Head of caudate nucleus (tissue), 42 donors: ENCODE data around the gene COPG1.
"Not testable (repeated sequence)": the region's sequence is repeated elsewhere in the genome, so short reads cannot be mapped to it uniquely, and the experiment has no call there.

Experiments used
- DNase-seq, 42 donors: peaks; one replicate each; pipeline versions ENCODE4 v3.0.0 to v3.0.0-alpha.2; 2020 to 2021; ENCODE audit warnings: mixed read lengths in 7 of 42
- intact Hi-C: fragments of 100-400 bp; cut with DNase I; formaldehyde crosslinking; loops from one replicate; pipeline ENCODE4 v1.15.0; 2022

The COPG1 gene

GRCh38 chr3:129238945-129239705 is 10.3 kb upstream of the COPG1 start:
- DNase-seq: no peak
- intact Hi-C loops: no loop called here

GRCh38 chr3:129239991-129240390 is 9.4 kb upstream of the COPG1 start:
- intact Hi-C loops: loop anchor here (10.0 kb wide), 1 partner anchor 265 kb away; no protein-coding TSS in a partner anchor
- no peak for DNase-seq

GRCh38 chr3:129240436-129240835 is 9.0 kb upstream of the COPG1 start:
- peak in 3 of 42 donors; percentile 9 to 44 (median 43) for DNase-seq
- intact Hi-C loops: loop anchor here (10.0 kb wide), 1 partner anchor 266 kb away; no protein-coding TSS in a partner anchor

- intact Hi-C loops: loop anchor here (5.0 to 10.0 kb wide), 3 partner anchors 63 to 270 kb away; partner anchors contain the start of gene CNBP
Measured at GRCh38 chr3:129245141-129245540, 4.3 kb upstream of the COPG1 start.

GRCh38 chr3:129245641-129246306 is 3.6 kb upstream of the COPG1 start:
- peak; percentile 38 to 86 (median 73) for DNase-seq
- intact Hi-C loops: loop anchor here (5.0 to 10.0 kb wide), 3 partner anchors 63 to 271 kb away; partner anchors contain the start of gene CNBP

More at GRCh38 chr3:129245141-129245540, 4.3 kb upstream of the COPG1 start:
- DNase-seq: no peak

- intact Hi-C loops: loop anchor here (5.0 to 10.0 kb wide), 3 partner anchors 64 to 272 kb away; partner anchors contain the start of gene CNBP
- no peak for DNase-seq
Measured at GRCh38 chr3:129246636-129247035, 2.8 kb upstream of the COPG1 start.

GRCh38 chr3:129248286-129248979 is 973 bp upstream of the COPG1 start:
- intact Hi-C loops: loop anchor here (5.0 to 10.0 kb wide), 3 partner anchors 66 to 274 kb away; partner anchors contain the start of gene CNBP
- peak in 1 of 42 donors; percentile 17 for DNase-seq

GRCh38 chr3:129252748-129253147 is 3.3 kb downstream of the COPG1 start:
- intact Hi-C loops: no loop called here

GRCh38 chr3:129254536-129255230 is 5.3 kb downstream of the COPG1 start:
- intact Hi-C loops: no loop called here
- DNase-seq: no peak

More at GRCh38 chr3:129252748-129253147, 3.3 kb downstream of the COPG1 start:
- no peak for DNase-seq

GRCh38 chr3:129256270-129256669 is 6.9 kb downstream of the COPG1 start:
- intact Hi-C loops: no loop called here
- DNase-seq: no peak

- intact Hi-C loops: no loop called here
- DNase-seq: no peak
Measured at GRCh38 chr3:129257609-129258008, 8.2 kb downstream of the COPG1 start.

GRCh38 chr3:129259612-129260477 is 10.4 kb downstream of the COPG1 start:
- intact Hi-C loops: no loop called here
- DNase-seq: no peak

- peak in 1 of 42 donors; percentile 11 for DNase-seq
- intact Hi-C loops: no loop called here
Measured at GRCh38 chr3:129260606-129261005, 11.2 kb downstream of the COPG1 start.

GRCh38 chr3:129261894-129262293 is 12.5 kb downstream of the COPG1 start:
- intact Hi-C loops: no loop called here
- no peak for DNase-seq

GRCh38 chr3:129263161-129263910 is 13.9 kb downstream of the COPG1 start:
- DNase-seq: peak in 12 of 42 donors; percentile 16 to 70 (median 34)
- intact Hi-C loops: no loop called here

- intact Hi-C loops, DNase-seq: not testable (repeated sequence)
Measured at GRCh38 chr3:129264994-129265393, 15.6 kb downstream of the COPG1 start.

- DNase-seq: no peak
- intact Hi-C loops: no loop called here
Measured at GRCh38 chr3:129266651-129267050, 17.2 kb downstream of the COPG1 start.
